Effector CD8-positive, alpha-beta T cell (primary cell): ENCODE data around the gene RET.
"Not testable (repeated sequence)": the region's sequence is repeated elsewhere in the genome, so short reads cannot be mapped to it uniquely, and the experiment has no call there.

Experiments
- DNase-seq: peaks from one replicate; lab custom pipeline; 2025; lab: John Stamatoyannopoulos, UW

The RET gene

GRCh38 chr10:43078175-43078985 lies 1.5 kb downstream of the RET start:
- DNase-seq: no peak

DNA sequence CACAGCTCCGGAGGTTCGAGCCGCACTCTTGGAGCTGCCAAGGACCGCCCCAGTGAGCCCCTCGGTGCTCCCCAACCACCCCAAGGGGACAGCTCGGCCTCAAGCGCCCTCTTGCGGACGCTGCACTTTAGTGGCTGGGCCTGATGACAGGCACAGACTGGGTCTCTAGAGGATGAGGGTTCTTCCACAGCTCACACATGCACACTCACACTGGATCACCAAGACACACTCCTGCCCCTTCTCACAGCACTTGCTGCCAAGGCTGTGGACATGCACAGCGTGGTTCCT lies 2.1 kb downstream of the RET start:
- no peak for DNase-seq

- no peak for DNase-seq
Measured at GRCh38 chr10:43079856-43080255, 3.0 kb downstream of the RET start.

DNA sequence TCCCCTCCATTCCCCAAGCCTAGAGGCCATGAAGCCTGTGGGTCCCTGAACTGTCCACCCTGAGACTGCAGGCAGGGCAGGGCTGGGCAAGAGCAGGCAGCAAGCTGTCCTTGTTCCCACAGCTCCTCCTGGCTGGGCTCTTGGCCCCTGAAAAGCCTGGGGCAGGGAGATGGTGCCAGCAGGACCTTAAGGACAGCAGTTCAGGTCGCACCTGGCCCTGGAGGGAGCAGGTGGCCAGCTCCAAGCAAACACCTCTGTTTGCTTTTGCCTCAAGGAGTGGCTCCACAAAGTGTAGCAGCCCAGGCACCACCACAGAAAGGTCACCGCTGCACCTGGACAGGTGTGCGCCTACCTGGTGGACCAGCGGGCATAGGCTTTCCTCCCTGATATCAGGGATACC lies 5.2 kb downstream of the RET start:
- no peak for DNase-seq

GRCh38 chr10:43082746-43083145 lies 5.9 kb downstream of the RET start:
- DNase-seq: no peak

- no peak for DNase-seq
Measured at GRCh38 chr10:43083764-43084163, 6.9 kb downstream of the RET start.

GRCh38 chr10:43084812-43085211 lies 7.9 kb downstream of the RET start:
- DNase-seq: no peak

- no peak for DNase-seq
Measured at GRCh38 chr10:43086321-43086942, 9.6 kb downstream of the RET start.

DNA sequence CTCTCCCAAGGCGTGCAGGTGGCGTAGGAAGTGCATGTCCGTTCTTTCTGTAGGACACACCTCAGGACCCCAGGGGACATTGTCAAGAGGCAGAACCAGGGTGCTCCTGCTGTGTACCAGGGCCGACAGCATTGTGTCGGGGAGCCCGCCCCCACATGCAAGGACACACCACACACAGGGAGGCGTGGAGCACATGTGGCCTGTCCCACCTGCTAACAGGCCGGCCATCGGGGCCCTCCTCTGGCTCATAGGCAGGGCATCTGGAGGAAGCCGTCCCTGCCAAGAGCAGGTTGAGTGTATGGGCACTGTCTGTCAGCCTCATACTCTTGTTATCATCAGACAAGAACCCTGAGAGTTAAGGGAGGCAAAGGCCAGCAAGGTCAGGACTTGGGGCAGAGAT lies 12.7 kb downstream of the RET start:
- DNase-seq: no peak

DNA sequence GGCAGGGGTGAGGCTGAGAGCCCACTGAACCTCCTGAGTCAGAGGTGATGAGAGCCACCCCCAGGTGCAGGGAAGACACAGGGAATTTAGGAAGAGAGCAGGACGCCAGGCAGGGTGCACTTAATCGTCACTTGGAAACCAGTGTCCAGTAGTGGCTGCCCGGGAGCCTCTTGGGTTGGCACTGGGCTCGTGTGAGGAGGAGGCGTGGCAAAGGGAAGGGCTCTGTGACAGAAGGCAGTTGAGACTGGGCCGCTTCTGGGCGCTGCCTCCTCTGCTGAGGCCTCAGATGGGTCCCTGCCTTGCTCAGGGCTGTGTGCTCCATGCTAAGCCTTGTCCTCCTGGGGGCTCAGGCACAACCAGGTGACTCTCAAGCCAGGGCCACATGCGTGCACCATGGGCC lies 13.3 kb downstream of the RET start:
- DNase-seq: no peak

- DNase-seq: no peak
Measured at GRCh38 chr10:43090664-43091063, 13.8 kb downstream of the RET start.

DNA sequence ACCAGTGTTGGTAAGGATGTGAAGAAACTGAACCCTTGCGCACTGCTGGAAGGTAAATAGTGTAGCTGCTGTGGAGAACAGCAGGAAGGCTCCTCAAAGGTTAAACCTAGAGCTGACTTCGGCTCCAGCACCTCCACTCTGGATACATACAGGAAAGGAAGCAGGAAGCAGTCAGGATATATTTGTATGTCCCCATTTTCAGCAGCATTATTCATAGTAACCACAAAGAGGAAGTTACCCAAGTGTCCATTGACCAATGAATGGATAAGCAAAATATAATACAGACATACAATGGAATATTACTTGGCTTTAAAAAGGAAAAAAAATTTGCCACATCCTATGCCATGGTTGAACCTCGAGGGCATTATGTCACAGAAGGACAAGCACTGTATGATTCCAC lies 15.0 kb downstream of the RET start:
- no peak for DNase-seq

- no peak for DNase-seq
Measured at GRCh38 chr10:43093423-43094076, 16.7 kb downstream of the RET start.

- DNase-seq: no peak
Measured at GRCh38 chr10:43094085-43094484, 17.2 kb downstream of the RET start.

GRCh38 chr10:43099339-43099738 lies 22.5 kb downstream of the RET start:
- not testable (repeated sequence) for DNase-seq

DNA sequence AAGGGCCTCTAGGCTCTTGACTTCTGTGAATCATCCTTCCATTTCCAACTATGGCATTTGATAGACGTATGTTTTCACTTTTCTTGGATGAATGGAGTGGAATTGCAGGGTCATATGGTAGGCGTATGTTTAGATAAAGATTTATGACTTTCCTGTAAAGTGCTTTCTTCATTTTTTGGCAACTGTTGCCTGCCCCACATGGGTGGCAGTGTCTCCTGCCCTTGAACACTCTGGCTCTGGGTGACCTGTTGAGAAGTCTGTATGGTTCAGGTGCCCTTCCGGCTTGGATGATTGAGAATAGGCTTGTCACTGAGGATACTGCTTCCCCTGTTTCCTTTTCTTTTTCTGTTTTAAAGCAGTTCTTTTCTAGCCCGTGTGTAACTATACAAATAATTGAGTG lies 23.1 kb downstream of the RET start:
- no peak for DNase-seq

GRCh38 chr10:43100366-43100765 lies 23.5 kb downstream of the RET start:
- DNase-seq: no peak

DNA sequence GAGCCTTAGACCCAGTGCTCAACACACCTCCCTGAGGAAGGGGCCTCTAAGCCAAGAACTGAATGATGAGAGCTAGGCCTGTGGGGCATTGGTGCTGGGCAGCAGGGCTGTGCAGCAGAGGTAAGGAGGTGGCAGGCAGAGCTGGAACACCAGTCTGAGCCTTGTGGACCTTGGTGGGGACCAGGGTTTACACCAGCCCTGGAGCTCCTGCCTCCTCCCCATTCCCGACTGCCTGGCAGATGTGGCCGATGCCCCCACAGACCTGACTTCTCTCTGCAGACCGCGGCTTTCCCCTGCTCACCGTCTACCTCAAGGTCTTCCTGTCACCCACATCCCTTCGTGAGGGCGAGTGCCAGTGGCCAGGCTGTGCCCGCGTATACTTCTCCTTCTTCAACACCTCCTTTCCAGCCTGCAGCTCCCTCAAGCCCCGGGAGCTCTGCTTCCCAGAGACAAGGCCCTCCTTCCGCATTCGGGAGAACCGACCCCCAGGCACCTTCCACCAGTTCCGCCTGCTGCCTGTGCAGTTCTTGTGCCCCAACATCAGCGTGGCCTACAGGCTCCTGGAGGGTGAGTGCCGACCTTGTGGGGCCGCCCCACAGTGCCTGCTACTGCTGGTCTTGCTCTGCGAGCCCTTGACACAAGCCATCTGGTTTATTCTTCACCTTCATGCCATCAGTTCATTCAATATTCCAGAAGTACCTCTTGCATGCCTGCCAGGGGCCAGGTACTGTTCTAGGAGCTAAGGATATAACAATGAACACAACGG lies 25.4 kb downstream of the RET start:
- DNase-seq: no peak

DNA sequence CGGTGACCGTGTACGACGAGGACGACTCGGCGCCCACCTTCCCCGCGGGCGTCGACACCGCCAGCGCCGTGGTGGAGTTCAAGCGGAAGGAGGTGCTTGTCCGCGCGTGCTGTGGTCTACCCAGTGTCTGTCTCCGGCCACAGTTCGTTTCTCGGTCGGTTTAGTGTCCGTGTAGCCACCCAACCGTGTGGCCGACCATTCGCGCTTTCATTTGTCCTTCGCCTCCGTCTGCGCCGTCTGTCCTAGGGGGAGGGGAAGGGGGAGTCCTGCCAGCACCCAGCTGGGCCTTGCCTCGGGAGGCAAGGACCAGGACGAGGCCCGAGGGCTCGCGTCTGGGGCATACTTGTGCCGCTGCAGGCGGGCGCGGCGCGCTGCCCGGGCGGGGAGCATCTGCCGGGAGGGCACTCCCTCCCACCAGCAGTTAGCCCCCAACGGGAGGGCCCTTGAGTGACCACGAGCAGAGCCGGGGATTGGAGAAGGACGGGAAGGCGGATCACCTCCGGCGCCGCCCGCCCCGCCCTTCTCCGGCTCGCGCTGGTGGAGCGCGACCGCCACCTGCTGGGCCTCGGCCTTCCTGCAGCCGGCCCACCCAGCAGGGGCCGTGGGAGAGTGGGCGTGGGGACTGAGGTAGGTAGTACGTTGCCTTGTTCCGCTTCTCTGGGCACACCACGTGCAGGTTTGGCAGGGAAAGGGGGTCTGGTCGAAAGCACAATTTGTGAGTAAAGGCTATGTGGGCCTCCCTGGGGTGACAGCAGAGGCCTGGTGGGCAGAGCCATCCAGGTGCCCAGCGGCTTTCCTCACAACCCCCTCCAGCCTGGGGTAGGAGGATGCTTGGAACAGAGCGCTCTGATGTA lies 28.5 kb downstream of the RET start:
- DNase-seq: peak; percentile 62

DNA sequence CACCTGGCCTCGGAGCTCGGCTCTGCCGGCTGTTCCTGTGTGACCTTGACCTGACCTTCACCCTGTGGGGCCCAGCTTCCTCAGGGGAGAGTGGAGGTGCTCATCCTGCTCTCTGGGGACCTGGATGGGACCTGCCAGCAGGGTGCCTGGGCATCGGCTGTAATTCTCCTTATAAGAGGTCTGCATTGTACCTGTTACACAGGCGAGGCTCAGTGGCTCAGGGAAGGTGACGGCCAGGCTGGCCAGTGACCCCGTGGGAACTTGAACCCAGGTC lies 29.0 kb downstream of the RET start:
- no peak for DNase-seq

DNA sequence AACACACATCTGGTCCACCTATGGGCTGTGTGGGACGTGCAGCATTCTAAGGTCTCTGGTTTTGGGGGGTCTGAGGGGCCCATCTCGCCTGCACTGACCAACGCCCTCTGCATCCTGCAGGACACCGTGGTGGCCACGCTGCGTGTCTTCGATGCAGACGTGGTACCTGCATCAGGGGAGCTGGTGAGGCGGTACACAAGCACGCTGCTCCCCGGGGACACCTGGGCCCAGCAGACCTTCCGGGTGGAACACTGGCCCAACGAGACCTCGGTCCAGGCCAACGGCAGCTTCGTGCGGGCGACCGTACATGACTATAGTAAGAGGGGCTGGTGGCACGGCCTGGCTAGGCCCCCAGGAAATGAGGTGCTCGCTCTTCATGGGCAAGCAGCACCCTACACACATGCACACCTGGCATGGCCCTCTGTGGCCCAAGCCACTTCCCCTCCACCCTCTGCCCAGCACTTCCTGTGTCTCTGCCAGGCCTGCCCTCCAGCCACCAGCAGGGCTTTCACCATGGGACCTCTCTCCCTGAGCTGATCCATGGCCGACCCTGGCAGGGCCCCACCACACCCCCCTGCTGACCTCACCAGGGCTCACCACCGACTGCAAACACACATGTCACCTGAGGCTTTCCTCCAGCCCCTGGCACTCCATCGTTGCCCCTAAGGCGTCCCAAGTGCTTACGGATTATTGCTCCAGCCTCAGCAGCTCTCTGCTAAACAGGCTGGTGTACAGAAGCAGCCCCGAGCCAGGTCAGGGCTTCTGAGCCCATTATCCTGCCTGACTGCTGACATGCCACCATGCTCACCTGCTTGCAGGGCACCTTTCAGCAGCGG lies 29.6 kb downstream of the RET start:
- no peak for DNase-seq
